Measurements from ENCODE around the gene LYPD4.

The LYPD4 gene

DNA sequence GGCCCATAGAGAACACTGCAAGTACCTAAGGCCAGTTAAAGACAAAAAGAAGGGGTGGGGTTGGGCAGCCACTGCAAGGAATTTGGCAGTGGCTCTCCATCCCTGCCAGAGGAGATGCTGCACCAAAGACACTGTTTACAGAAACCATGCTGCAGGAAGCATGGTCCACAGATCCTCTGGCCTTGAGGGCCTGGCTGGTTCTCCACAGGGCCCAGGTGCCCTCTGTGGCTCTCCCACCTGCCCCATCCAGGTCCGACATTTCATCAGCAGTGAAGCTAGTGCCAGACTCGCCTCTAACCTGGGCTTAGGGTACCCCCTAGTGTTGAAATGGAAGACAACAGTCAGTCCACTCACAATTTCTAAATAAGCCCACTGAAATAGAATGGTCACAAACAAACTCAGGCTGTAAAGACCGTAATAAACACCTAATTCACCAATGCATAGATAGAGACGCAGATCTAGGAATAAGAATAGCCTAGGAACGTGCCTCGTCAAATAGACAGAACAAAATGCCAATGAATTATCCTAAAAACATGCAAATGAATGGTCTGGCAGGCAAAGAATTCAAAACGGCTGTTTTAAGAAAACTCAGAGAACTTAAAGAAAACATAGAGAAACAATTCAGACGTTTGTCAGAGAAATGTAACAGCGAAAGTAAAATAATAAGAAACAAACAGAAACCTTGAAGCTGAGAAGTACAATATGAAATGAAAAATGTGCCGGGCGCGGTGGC, 23.3 kb downstream of the LYPD4 start:
- Histone ChIP-seq H3K27me3 (replicated peaks; ENCODE audit: insufficient read depth, low read length) (peaks cover 90% of the 10 kb centered on the region), H3F3A (ENCODE audit: insufficient read depth, low read length) (no peaks in the 10 kb centered on the region), H3K4me2 (ENCODE audit: low read depth, low read length) (no peak overlapping the region), H3K27ac (ENCODE audit: low read length) (no peak overlapping the region), H3K79me2 (ENCODE audit: low read length) (no peaks in the 10 kb centered on the region), H3K4me3 (ENCODE audit: low read length) (no peak overlapping the region), H3K9me2 (replicated peaks; ENCODE audit: insufficient read depth, low read length) (no peaks in the 10 kb centered on the region), H2AFZ (ENCODE audit: low read length) (no peak overlapping the region), H4K20me1 (ENCODE audit: insufficient read depth, low read length) (no peaks in the 10 kb centered on the region), H3K36me3 (replicated peaks; ENCODE audit: insufficient read depth, low read length) (no peaks in the 10 kb centered on the region), H3K9me3 (replicated peaks; ENCODE audit: insufficient read depth, low read length) (no peaks in the 10 kb centered on the region), H3K9ac (ENCODE audit: low read length) (no peak overlapping the region), H3K4me1 (ENCODE audit: low read length) (no peaks in the 10 kb centered on the region)
- DNase-seq = peak; percentile 55
- TF ChIP-seq, protein P1, sequence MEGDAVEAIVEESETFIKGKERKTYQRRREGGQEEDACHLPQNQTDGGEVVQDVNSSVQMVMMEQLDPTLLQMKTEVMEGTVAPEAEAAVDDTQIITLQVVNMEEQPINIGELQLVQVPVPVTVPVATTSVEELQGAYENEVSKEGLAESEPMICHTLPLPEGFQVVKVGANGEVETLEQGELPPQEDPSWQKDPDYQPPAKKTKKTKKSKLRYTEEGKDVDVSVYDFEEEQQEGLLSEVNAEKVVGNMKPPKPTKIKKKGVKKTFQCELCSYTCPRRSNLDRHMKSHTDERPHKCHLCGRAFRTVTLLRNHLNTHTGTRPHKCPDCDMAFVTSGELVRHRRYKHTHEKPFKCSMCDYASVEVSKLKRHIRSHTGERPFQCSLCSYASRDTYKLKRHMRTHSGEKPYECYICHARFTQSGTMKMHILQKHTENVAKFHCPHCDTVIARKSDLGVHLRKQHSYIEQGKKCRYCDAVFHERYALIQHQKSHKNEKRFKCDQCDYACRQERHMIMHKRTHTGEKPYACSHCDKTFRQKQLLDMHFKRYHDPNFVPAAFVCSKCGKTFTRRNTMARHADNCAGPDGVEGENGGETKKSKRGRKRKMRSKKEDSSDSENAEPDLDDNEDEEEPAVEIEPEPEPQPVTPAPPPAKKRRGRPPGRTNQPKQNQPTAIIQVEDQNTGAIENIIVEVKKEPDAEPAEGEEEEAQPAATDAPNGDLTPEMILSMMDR (IDR thresholded peaks at IDR 0.05; ENCODE audit: low read length) = peak; percentile 68
- TF ChIP-seq EZH2phosphoT487 (IDR thresholded peaks at IDR 0.05; ENCODE audit: low read length) (no peak), EZH2 (optimal IDR thresholded peaks at IDR 0.05; ENCODE audit: low read depth, low read length) (no peak)

DNA sequence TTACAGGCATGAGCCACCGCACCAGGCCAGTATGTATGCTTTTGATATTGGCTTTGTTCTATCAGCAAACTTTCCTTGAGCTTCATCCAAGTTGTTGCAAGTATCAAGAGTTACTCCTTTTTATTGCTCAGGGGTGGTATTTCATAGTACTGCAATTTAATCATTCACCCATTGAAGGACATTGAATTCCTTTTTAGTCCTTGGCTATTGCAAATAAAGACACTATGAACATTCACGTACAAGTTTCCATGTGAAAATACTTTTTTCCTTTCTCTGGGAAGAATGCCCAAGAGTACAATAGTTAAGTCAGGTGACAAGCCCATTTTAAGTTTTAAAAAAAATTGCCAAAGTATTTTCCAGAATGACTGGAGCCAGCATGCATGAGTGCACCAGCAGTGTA, 27.7 kb downstream of the LYPD4 start:
- no peaks in the 10 kb centered on the region for H3K9me2 ChIP-seq (replicated peaks; ENCODE audit: insufficient read depth, low read length)
- H3K36me3 ChIP-seq (replicated peaks; ENCODE audit: insufficient read depth, low read length) = no peaks in the 10 kb centered on the region
- H3K9me3 ChIP-seq (replicated peaks; ENCODE audit: insufficient read depth, low read length) = no peaks in the 10 kb centered on the region
- H3K27ac ChIP-seq (ENCODE audit: low read length) = no peak overlapping the region
- no peak overlapping the region for H3K9ac ChIP-seq (ENCODE audit: low read length)
- H3F3A ChIP-seq (ENCODE audit: insufficient read depth, low read length) = no peaks in the 10 kb centered on the region
- no peak for TF ChIP-seq EZH2phosphoT487 (IDR thresholded peaks at IDR 0.05; ENCODE audit: low read length)
- no peak for TF ChIP-seq EZH2 (optimal IDR thresholded peaks at IDR 0.05; ENCODE audit: low read depth, low read length)
- TF ChIP-seq, protein P1 (IDR thresholded peaks at IDR 0.05; ENCODE audit: low read length) = no peak
- H3K4me1 ChIP-seq (ENCODE audit: low read length) = no peaks in the 10 kb centered on the region
- no peaks in the 10 kb centered on the region for H4K20me1 ChIP-seq (ENCODE audit: insufficient read depth, low read length)
- no peak overlapping the region for H3K4me2 ChIP-seq (ENCODE audit: low read depth, low read length)
- no peak overlapping the region for H3K4me3 ChIP-seq (ENCODE audit: low read length)
- DNase-seq = no peak
- H2AFZ ChIP-seq (ENCODE audit: low read length) = no peak overlapping the region
- H3K27me3 ChIP-seq (replicated peaks; ENCODE audit: insufficient read depth, low read length) = peaks cover 86% of the 10 kb centered on the region
- H3K79me2 ChIP-seq (ENCODE audit: low read length) = no peaks in the 10 kb centered on the region

DNA sequence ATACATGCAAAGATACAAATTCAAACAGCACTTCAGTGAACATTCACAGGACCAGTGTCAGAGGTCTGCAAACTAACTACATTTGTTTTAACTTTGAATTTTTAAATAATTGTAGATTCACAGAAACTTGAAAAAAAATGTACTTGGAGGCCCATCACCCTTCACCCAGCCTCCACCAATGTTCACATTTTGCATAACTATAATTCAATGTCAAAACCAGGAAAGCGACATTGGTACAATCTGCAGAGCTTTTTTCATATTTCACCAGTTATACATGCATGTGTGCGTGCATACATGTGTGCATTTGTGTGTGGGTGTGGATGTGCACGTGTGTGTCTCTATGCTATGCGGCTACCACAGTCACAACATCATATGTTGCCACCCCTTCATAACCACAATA, 29.2 kb downstream of the LYPD4 start:
- Histone ChIP-seq H3K4me3 (ENCODE audit: low read length) (no peak overlapping the region), H3K27me3 (replicated peaks; ENCODE audit: insufficient read depth, low read length) (peaks cover 79% of the 10 kb centered on the region), H3K36me3 (replicated peaks; ENCODE audit: insufficient read depth, low read length) (no peaks in the 10 kb centered on the region), H3K4me1 (ENCODE audit: low read length) (no peaks in the 10 kb centered on the region), H3K9ac (ENCODE audit: low read length) (no peak overlapping the region), H3K4me2 (ENCODE audit: low read depth, low read length) (no peak overlapping the region), H3K9me2 (replicated peaks; ENCODE audit: insufficient read depth, low read length) (no peaks in the 10 kb centered on the region), H2AFZ (ENCODE audit: low read length) (no peak overlapping the region), H3K9me3 (replicated peaks; ENCODE audit: insufficient read depth, low read length) (no peaks in the 10 kb centered on the region), H3K27ac (ENCODE audit: low read length) (no peak overlapping the region), H4K20me1 (ENCODE audit: insufficient read depth, low read length) (no peaks in the 10 kb centered on the region), H3F3A (ENCODE audit: insufficient read depth, low read length) (no peaks in the 10 kb centered on the region), H3K79me2 (ENCODE audit: low read length) (no peaks in the 10 kb centered on the region)
- DNase-seq = no peak
- TF ChIP-seq EZH2 (optimal IDR thresholded peaks at IDR 0.05; ENCODE audit: low read depth, low read length) = no peak
- TF ChIP-seq, protein P1 (IDR thresholded peaks at IDR 0.05; ENCODE audit: low read length) = no peak
- no peak for TF ChIP-seq EZH2phosphoT487 (IDR thresholded peaks at IDR 0.05; ENCODE audit: low read length)
